Fibroblast of mammary gland (primary cell): ENCODE results near the gene ASTN2.

Source experiments
- DNase-seq: peaks from one replicate; pipeline ENCODE4 v3.0.0-alpha.2; 2010; ENCODE audit warnings: low read depth
- H3K4me3 ChIP-seq: 2 replicates; pipeline ENCODE4 v1.5.1; 2011; ENCODE audit warnings: low read depth, mild to moderate bottlenecking, low read length, moderate library complexity; ENCODE audit not compliant: control insufficient read depth
- CTCF ChIP-seq: conservative IDR thresholded peaks from 2 replicates; pipeline ENCODE4 v1.5.1; 2011; ENCODE audit warnings: low read depth, low read length, inconsistent platforms; ENCODE audit not compliant: control insufficient read depth, insufficient read depth

The ASTN2 gene

GRCh38 chr9:116712781-116713180 lies 702.1 kb downstream of the ASTN2 start:
- H3K4me3 ChIP-seq: no peak overlapping the region
- TF ChIP-seq CTCF: no peak
- DNase-seq: no peak

GRCh38 chr9:116706310-116707290 lies 708.3 kb downstream of the ASTN2 start:
- no peak overlapping the region for H3K4me3 ChIP-seq
- DNase-seq: no peak

GRCh38 chr9:116705531-116705930 lies 709.3 kb downstream of the ASTN2 start:
- no peak for DNase-seq
- no peak overlapping the region for H3K4me3 ChIP-seq
- no peak for TF ChIP-seq CTCF

More at GRCh38 chr9:116706310-116707290, 708.3 kb downstream of the ASTN2 start:
- no peak for TF ChIP-seq CTCF

- TF ChIP-seq CTCF: no peak
- DNase-seq: no peak
- no peak overlapping the region for H3K4me3 ChIP-seq
Observed at GRCh38 chr9:116704470-116704869, 710.4 kb downstream of the ASTN2 start.

GRCh38 chr9:116703634-116704033 lies 711.2 kb downstream of the ASTN2 start:
- DNase-seq: no peak
- no peak for TF ChIP-seq CTCF

GRCh38 chr9:116701940-116702642 lies 712.8 kb downstream of the ASTN2 start:
- no peak for TF ChIP-seq CTCF
- no peak overlapping the region for H3K4me3 ChIP-seq
- DNase-seq: no peak

More at GRCh38 chr9:116703634-116704033, 711.2 kb downstream of the ASTN2 start:
- H3K4me3 ChIP-seq: no peak overlapping the region
